NT2/D1 (cell line): ENCODE measurements around the gene EIF4A3.

Experiments used
- SUZ12 ChIP-seq: IDR thresholded peaks from 2 replicates; pipeline ENCODE4 v1.6.1; 2011; ENCODE audit not compliant: insufficient read length, insufficient read depth; ENCODE audit errors: extremely low read depth
- ZNF274 ChIP-seq: IDR thresholded peaks from 2 replicates; pipeline ENCODE4 v1.6.1; 2011; ENCODE audit warnings: mild to moderate bottlenecking, low read depth, low read length

DNA sequence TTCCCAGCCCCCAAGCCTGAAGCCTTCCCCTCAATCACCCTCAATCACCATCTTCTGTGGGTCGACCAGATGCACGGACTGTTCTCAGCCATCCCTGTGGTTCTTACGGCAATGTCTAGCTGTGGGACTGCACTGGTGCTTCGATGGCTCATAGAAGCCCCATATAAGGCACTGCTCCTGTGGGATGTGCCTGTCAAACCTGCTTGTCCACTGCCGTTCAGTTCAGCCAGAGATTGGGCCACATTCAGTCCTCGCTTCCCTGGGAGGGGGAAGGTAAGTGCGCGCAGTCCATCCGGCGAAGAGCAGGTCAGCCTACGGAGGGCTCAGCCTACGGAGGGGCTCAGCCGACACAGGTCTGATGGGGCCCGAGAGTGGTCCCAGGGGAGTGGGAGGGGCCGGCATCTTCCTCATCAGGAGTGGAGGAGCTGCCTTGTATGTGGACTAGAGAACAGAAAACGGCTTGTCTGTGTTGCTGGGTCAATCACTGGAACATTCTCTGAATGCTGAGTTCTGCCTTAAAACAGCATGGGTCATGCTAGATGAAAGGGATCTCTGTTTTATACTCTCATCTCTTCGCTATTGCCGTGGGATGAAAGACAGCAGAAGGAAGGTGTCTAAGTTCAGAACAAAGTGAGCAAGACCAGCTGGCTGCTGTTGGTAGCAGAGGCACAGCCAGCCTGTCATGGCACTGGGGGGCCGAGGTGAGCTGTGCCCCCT is 23.0 kb upstream of the EIF4A3 start, which contains the start of gene CARD14:
- TF ChIP-seq ZNF274: no peak
- TF ChIP-seq SUZ12: no peak
